ENCODE measurements around the gene FAR1. TPM values are rescaled to one million over a fixed set of nuclear protein-coding genes. Genes with fewer than 3 reads are reported as not detected.
"Not testable (repeated sequence)": the region's sequence is repeated elsewhere in the genome, so short reads cannot be mapped to it uniquely, and the experiment has no call there.

The FAR1 gene
- total RNA-seq: 10 to 100 TPM; 25.5 to 55.7 TPM

GRCh38 chr11:13668102-13668956 lies at the start of gene FAR1:
Gene FAR1, plus strand, starts transcription at chr11:13668668. Its CDS starts 26,098 bp downstream, at chr11:13694766.
- Histone ChIP-seq H3K4me1 (ENCODE audit: control insufficient read depth in 1 of 2, low read depth in 2 of 2) (peaks cover 10 to 16% of the 10 kb centered on the region in 2 donors), H3K27ac (peak within 1 kb of the TSS; percentile 74 to 75), H3K36me3 (no peaks in the 10 kb centered on the region), H3K4me3 (peak within 1 kb of the TSS; percentile 92), H3K27me3 (replicated peaks; ENCODE audit: insufficient read depth) (no peaks in the 10 kb centered on the region), H3K9me3 (no peaks in the 10 kb centered on the region)
- peak; percentile 58 for TF ChIP-seq CTCF (IDR thresholded peaks at IDR 0.05)
- DNase-seq (ENCODE audit: low spot score): peak; percentile 87
- peak; percentile 100 for ATAC-seq (ENCODE audit: insufficient number of reproducible peaks, low FRiP score, low read depth)

- ATAC-seq (ENCODE audit: insufficient number of reproducible peaks, low FRiP score, low read depth) (no peak), DNase-seq (ENCODE audit: low spot score) (no peak)
- H3K4me3 ChIP-seq: no peak overlapping the region
- H3K36me3 ChIP-seq: no peaks in the 10 kb centered on the region
- no peak for TF ChIP-seq CTCF (IDR thresholded peaks at IDR 0.05)
- no peak overlapping the region for H3K27ac ChIP-seq
- no peaks in the 10 kb centered on the region for H3K27me3 ChIP-seq (replicated peaks; ENCODE audit: insufficient read depth)
- no peaks in the 10 kb centered on the region for H3K4me1 ChIP-seq (ENCODE audit: control insufficient read depth in 1 of 2, low read depth in 2 of 2)
- H3K9me3 ChIP-seq: peaks cover 3% of the 10 kb centered on the region
Measured at GRCh38 chr11:13620063-13620462, 48.4 kb upstream of the FAR1 start.

- not testable (repeated sequence) for H3K9me3 ChIP-seq; H3K4me3 ChIP-seq; H3K27me3 ChIP-seq (replicated peaks; ENCODE audit: insufficient read depth); ATAC-seq (ENCODE audit: insufficient number of reproducible peaks, low FRiP score, low read depth); DNase-seq (ENCODE audit: low spot score); H3K36me3 ChIP-seq; H3K27ac ChIP-seq; H3K4me1 ChIP-seq (ENCODE audit: control insufficient read depth in 1 of 2, low read depth in 2 of 2)
Measured at GRCh38 chr11:13626818-13627217, 41.6 kb upstream of the FAR1 start.

- H3K9me3 ChIP-seq; H3K27ac ChIP-seq; H3K4me3 ChIP-seq; H3K36me3 ChIP-seq; ATAC-seq (ENCODE audit: insufficient number of reproducible peaks, low FRiP score, low read depth); H3K4me1 ChIP-seq (ENCODE audit: control insufficient read depth in 1 of 2, low read depth in 2 of 2); H3K27me3 ChIP-seq (replicated peaks; ENCODE audit: insufficient read depth); DNase-seq (ENCODE audit: low spot score): not testable (repeated sequence)
Measured at GRCh38 chr11:13628634-13629033, 39.8 kb upstream of the FAR1 start.

GRCh38 chr11:13629779-13630178 lies 38.7 kb upstream of the FAR1 start:
- ATAC-seq (ENCODE audit: insufficient number of reproducible peaks, low FRiP score, low read depth): no peak
- DNase-seq (ENCODE audit: low spot score): no peak
- Histone ChIP-seq H3K4me3 (no peak overlapping the region), H3K4me1 (ENCODE audit: control insufficient read depth in 1 of 2, low read depth in 2 of 2) (no peaks in the 10 kb centered on the region), H3K9me3 (no peaks in the 10 kb centered on the region), H3K36me3 (no peaks in the 10 kb centered on the region), H3K27ac (no peak overlapping the region), H3K27me3 (replicated peaks; ENCODE audit: insufficient read depth) (no peaks in the 10 kb centered on the region)
- TF ChIP-seq CTCF (IDR thresholded peaks at IDR 0.05): no peak

GRCh38 chr11:13635290-13635689 lies 33.2 kb upstream of the FAR1 start:
- H3K27me3 ChIP-seq (replicated peaks; ENCODE audit: insufficient read depth): no peaks in the 10 kb centered on the region
- H3K9me3 ChIP-seq: no peaks in the 10 kb centered on the region
- no peak overlapping the region for H3K27ac ChIP-seq
- no peak for ATAC-seq (ENCODE audit: insufficient number of reproducible peaks, low FRiP score, low read depth)
- DNase-seq (ENCODE audit: low spot score): no peak
- H3K4me1 ChIP-seq (ENCODE audit: control insufficient read depth in 1 of 2, low read depth in 2 of 2): no peaks in the 10 kb centered on the region
- H3K4me3 ChIP-seq: no peak overlapping the region
- H3K36me3 ChIP-seq: no peaks in the 10 kb centered on the region
- no peak for TF ChIP-seq CTCF (IDR thresholded peaks at IDR 0.05)
